NCI-H446 (cell line): ENCODE results near the gene RFX4.
"Not testable (repeated sequence)": the region's sequence is repeated elsewhere in the genome, so short reads cannot be mapped to it uniquely, and the experiment has no call there.

ENCODE experiments used
- DNase-seq, 2 experiments: peaks; one replicate each; lab custom pipeline; 2025; lab: John Stamatoyannopoulos, UW

RFX4 gene

DNA sequence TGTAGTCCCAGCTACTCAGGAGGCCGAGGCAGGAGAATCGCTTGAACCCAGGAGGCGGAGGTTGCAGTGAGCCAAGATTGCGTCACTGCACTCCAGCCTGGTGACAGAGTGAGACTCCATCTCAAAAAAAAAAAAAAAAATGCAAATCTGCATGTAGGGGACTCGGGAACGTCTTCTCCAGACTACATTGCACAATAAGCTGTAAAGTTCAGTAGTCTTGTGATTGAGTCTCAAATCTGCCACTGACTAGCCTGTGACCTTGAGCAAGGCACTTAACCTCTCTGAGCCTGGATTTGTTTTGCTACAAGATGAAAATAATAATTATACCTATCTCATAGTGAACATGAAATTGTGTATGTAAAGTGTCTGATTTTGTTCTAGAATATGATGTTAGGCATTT is 109.2 kb downstream of the RFX4 start:
- DNase-seq = not testable (repeated sequence)

DNA sequence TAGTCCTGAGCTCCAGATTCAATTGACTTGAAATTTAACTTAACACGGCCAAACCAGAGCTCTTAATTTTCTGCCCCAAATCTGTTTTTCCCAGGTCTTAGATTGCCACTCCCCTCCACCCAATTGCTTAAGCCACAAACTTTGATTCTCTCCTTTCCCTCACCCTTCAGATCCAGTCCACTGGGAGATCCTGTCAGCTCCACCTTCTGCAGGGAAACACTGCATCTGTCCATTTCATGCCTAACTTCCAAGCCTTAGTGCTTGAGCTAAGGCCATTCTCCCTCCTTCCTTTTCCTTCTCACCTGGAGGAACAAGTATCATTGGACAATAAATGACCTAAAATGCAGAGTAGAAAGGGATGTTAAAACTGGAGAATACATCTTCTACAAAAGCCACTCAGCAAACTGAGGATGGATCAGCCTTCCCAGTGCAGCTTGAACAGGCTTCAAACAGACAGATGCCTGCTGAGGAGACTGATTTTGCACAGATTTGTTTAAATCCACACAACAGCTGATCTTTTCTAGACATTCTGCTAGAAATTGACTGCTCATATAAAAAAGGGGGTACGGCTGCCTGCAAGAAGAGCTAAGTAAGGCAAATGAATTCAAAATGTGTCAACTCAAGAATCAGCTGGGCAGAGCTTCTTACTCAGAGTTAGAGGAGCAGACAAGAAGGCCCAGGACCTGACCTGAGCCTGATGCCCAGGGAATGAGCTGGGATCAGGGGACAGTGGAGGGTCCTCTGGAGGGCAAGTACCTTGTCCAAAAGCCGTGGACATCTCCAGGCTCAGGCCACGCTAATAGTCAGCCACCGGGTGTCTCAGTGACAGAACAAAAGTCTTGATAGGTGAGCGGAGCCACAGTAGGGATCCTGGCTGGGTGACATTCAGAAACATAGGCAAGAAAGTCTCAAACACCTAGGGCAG is 110.4 kb downstream of the RFX4 start:
- DNase-seq = no peak

DNA sequence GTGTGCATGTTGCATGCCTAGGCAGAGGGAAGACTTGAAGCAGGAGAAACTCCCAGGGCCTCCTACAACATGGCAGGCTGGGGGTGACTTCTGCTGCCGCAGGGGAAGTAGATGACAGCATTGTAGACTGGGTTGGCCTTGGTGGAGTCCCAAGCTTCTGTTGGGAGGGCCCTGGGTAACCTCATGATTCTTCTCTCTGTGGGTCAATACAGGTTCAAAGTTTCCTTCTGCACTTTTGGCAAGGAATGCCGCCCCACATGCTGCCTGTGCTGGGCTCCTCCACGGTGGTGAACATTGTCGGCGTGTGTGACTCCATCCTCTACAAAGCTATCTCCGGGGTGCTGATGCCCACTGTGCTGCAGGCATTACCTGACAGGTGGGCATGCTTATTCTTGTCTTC is 113.3 kb downstream of the RFX4 start:
- no peak for DNase-seq

DNA sequence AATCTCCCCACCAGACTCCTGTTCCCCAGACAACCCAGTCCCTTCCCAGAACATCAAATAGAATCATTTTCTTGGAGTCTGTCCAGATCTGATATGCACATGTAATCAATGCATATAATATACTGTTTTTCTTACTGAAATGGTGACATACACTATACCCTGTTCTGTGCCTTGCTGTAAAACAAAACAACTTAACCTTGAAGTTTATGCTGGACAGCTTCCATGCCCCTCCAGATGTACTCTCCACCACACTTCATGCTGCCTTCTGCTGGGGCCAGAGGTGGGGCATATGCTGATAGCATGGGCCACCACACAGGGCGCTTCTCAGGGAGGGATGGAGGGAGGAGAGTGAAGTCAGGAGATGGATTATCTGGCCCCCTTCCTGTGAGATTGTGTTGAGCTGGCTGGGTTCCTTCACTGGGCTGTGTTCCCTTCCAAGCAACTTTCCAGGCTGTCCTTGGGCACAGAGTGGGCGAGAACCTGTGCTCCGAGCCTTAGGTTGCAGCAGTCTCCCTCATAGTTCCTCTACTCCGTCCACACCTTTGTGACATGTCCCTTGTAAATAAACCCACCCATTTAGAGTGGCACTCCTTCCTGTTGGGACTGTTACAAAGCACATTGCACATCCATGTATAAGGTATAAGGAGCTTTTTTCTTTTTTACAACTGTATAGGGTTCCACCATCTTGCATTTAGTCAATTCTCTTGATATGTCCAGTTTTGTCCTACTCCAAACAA is 114.0 kb downstream of the RFX4 start:
- no peak for DNase-seq

DNA sequence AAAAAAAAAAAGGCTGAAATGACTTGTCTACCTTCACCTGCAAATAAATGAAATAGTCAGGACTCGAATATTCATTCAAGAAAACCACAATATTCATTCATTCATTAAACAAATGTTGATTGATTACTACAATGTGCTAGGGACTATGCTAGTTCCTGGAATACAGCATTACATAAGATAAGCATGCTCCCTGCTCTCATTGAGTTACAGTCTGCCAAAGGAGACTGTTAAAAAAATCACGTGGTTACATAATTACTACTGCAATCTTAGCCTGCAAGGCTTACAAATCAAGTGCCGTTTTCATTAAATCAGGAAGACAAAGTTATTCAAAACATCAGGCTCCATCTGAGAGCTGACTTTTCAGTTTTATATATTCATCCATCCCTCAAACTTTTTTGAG is 121.3 kb downstream of the RFX4 start:
- no peak for DNase-seq

DNA sequence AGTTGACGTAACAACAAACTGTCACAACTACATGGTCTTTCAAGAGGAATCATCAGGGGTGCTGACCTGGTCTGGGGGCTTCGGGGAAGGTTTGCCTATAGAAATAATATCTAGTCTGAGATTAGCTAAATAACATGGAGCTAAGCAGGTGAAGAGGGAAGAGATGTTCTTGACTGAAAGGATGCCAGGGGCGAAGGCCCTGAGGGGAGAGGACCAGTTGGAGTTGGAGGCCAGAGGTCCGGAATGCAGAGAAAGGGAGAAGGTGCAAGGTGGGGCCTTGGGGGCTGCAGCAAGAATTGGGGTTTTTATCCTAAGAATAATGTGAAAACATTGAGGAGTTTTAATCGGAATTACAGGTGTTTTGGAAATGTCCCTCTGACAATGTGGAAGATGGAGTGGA is 123.2 kb downstream of the RFX4 start:
- no peak for DNase-seq

DNA sequence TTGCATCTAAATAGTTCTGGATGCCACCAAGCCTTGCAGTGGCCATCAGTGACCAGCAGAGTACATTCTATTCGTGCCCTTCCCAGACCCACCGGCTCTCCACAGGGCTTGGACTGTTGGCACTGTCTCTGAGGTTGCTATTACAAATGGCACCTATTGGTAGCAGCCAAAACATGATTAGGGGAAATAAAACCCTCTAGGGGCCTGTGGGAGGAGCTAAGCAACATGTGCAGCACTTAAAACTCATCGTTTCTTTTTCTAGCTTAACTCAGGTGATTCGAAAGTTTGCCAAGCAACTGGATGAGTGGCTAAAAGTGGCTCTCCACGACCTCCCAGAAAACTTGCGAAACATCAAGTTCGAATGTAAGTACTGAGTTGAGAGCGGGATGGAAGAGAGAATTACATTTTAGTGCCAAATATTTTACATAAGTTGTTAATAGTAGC is 126.3 kb downstream of the RFX4 start:
- no peak for DNase-seq

DNA sequence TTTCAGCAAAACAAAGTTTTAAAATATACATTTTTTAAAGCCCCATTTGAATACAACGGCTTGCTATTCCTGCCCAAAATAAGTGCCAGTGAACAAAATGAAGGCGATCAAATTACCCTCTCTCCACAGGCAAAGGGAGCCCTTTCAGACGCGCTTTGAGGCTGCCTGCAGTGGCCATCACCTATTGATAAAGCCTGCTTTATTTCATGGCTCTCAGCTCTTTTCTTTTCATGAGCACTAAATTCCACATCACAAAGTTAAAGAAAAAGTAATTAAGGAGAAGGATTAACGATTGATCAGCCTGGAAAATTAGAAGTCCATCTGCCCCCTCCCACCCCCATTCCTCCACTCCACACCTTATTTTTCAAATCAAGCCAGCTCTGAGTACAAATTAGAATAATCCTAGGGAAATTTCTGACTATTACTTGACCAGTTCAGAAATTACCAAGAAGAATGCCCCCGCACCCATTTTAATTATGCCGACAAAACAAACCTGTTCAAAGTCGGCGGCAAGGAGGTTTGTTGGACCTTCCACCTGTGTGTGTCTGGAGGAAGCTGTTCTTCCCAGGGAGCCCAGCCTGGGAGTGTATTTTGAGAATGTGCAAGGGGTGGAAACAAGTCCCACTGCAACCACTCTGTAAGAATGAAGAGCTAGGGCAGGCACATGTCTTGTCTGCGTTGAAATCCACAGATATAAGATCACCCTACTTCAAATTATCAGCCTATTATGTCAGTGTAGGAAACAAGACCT is 127.5 kb downstream of the RFX4 start:
- no peak for DNase-seq

DNA sequence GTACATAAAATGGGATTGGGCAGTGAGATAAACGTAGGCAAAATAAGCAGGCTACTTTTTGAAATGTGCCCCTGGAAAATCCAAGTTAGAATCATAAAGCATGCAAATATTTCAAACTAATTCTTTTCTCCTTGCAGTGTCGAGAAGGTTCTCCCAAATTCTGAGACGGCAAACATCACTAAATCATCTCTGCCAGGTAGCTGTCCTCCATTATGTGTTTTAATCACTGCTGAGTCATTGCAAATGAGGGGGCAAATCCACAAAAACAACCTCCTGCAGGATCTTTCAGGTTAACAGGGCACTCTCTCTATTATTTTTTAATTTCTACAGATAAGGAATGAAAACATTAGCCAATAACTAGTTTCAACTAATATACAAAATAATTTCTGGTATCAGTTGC is 128.5 kb downstream of the RFX4 start:
- DNase-seq = no peak

DNA sequence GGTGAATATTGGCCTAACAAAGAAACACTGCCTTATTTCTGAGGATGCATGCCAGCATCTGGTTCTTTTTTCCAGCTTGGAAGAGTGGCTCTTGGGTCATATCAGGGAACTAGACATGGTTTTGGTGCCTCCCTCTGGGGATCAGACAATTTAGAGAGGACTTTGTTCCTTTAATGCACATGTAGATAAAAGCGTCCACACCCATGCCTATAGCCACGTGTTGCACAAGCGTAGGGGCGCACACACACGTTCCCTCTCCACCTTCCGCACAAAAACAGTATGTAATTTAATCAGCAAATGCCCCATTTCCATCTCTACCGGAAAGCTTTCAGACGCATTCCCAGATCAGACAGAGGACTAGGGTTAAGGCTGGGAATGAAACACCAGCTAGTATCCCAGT is 130.0 kb downstream of the RFX4 start:
- DNase-seq = no peak

DNA sequence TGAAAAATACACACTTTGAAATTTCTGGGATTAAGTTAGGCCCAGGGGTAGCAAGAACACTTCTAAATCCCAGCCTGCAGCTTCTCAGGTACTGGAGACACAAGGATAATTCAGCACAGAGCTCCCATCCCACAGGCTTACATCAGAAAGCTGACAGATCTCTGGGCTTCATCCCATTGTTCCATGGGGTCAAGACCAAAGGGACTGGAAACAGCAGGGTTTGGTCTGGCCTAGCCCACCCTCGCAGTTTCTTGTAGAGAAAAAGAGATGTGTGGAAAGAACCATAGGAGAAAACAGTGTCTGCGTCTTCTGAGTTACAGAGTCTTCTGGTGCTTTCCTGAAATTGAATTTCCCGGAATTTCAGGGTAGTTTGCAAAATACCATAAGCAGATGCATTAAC is 132.1 kb downstream of the RFX4 start:
- DNase-seq = no peak

DNA sequence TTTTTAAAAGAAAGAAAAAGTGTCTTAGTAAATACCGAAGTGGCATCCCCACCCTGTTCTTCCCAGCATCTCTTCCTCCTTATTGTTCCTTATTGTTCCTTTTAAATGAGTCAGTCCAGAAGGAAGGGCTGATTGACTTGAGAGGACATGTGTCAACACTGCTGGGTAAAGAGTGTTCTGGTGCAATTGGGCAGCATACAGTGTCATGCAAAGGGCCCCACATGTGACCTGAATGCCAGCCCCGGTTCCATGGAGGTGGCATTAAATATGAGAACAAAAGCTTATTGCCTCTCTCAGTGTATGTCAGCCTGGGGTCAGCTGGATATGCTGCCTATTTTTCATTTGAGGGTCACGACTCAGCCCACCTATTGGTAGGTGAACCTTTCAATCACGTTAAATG is 132.8 kb downstream of the RFX4 start:
- DNase-seq = no peak

DNA sequence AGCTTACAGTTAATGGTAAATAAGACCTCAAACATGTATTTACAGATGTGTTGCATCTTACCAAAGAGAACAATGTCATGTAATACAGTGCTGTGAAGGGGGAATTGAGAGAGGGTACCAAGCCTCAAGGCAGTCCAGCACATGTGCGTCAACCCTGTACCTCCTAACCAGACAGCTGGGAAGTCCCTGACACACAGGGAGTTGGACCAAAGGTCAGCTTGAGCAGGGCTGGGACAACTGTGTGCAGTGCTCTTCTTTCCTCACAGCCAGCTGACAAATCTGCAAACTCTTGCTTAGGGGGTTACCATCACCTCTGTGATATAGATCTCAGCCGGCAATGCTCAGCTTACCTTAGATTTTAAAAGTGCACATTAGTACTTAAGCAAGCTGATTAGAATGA is 134.9 kb downstream of the RFX4 start:
- no peak for DNase-seq

DNA sequence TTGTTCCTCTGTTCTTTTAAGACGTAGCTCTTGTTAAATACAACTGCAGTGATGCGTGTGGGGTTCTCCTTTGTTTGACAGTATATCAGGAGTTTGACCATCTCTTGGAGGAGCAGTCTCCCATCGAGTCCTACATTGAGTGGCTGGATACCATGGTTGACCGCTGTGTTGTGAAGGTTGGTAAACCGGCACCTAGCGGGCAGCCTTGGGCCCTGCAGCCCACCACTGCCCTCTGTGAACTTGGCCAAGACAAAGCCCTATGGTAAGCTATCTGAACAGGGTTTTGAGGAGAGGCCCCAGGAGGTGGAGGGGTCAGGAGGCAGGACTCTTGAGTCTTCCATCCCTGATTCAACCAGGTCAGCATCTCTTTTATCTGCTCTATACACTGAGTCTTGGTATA is 137.1 kb downstream of the RFX4 start:
- DNase-seq = no peak

DNA sequence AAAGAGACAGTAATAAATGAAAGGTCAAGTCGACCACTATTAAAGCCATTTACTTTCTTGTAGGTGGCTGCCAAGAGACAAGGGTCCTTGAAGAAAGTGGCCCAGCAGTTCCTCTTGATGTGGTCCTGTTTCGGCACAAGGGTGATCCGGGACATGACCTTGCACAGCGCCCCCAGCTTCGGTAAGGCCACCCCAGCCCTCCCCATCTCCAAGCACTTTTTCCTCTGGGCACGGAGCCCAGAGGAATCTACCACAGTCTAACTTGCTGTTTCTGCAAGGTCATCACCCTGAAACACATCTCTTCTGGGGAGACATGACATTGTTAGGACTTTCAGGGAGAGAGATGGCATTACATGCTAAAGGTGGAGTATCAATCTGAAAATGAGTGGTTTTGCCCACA is 137.9 kb downstream of the RFX4 start:
- DNase-seq = no peak

DNA sequence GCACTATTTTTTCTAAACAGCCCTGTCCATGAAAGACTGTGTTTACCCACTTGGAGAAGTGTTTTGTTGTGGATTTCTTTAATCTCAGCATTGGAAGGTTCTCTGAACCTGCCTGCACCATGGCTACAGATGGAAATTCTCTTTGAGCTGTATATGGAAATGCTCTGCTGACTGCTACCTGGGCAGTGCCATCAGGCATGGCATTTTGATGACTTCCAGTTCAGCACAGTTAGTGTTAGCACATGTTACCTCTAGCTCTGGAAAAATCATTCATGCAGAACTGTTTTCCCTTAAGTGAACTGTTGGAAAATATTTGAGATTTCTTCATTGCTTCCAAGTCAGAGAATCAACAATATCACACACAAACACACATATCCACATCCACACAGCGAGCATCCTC is 139.1 kb downstream of the RFX4 start:
- no peak for DNase-seq

DNA sequence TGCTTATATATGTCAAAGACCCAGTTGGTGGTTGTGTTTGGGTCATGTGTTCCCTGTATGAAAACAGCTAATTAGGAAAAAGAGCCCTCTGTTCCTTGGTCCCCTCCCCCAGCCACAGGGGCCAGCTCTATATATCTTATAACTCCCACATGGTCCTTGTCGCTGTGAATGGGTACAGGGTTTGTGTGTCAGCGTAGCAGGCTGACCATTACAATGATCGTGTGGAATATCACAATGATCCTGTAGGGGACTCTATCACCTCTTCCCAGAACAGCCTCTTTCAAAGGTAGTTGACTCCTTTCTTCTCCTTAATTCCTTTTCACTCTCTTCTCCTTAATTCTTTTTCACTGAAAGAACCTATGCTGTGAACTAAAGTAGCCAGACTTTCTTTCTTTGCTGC is 140.0 kb downstream of the RFX4 start:
- DNase-seq = no peak

DNA sequence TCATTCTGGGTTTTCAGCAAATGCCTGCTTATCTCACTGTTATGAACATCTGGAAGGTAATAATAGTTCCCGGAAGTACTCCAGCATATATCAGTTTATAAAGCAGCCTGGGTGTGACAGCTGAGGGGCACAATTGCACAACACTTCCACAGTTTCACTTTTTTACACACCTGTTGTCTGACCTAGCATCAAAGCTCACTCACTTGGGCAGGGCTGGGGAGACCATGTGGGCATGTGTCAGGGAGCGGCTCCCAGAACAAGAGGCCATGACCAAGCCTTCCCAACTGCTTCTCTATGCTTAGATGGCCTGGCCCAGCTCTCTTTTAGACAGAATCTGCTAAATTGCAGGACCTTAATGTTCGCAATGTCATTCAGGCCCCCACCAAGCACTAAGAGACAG is 140.6 kb downstream of the RFX4 start:
- DNase-seq = no peak

DNA sequence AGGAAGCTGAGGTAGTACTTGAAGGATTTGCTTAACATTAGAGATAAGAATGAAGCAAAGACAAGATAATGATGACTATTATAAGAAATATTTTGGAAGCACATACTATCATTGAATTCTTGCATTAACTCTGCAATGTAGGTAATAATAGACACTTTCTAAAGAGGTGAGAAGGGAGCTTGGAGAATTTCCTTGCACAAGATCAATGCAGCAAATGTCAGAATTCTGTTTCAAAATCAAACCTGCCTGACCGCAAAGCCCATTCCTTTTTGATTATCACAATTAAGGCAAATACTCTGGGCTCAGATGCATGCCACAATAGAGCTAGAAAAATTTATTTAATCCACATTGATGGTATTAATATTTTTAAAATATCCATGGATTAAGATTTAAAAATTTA is 141.3 kb downstream of the RFX4 start:
- DNase-seq = no peak

DNA sequence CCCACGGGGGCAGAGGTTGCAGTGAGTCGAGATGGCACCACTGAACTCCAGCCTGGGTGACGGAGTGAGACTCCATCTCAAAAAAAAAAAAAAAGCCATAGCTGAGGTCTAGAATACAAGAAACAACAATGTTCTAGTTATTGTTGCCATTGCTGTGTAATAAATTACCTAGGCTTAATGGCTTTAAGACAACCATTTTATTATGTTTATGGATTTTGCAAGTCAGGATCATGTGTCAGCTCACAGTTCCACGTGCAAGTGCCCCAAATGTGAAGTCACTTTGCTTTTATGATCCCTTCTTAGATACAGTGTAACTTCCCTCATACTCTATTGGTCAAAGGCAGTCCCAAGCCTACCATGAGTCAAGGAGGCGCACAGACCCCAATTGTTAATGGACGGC is 142.1 kb downstream of the RFX4 start:
- no peak for DNase-seq

DNA sequence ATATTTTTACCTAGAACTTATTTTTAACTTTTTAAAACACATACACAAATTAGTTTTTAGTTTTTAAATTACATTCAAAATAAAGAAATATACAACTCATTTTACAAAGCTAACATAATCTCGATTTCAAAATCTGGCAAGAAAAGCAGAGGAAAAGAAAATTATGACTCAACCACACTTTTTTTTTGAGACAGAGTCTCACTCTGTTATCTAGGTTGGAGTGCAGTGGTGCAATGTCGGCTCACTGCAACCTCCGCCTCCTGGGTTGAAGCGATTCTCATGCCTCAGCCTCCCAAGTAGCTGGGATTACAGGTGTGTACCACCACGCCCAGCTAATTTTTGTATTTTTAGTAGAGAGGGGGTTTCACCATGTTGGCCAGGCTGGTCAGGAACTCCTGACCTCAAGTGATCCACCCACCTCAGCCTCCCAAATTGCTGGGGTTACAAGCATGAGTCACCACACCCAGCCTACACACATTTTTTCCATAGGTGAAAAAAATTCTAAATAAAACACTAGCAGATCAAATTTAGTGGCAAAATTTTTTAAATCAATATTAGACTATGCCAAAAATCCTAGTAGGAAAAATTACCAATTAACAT is 143.9 kb downstream of the RFX4 start:
- not testable (repeated sequence) for DNase-seq

DNA sequence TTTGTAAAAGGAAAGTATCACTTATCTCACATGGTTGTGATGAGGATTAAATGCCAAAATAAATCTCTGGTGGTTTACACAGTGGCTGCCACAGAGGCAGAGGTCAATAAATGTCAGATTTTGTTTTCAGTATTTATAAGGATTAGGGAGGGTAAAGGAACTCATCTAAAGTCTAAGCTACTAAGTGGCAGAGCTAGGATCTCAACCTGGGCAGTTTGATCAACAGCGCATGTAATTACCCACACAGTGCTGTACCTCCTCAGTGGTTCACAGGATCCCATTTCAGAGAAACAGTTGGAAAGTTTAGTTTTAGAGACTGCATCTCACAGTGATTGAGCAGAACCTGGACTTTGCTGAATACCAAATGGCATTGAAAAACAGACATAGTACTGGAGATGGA is 146.8 kb downstream of the RFX4 start:
- DNase-seq = no peak
